C1 segment of cervical spinal cord (tissue), 14 donors: ENCODE results near the gene ALOXE3.

Experiments
- DNase-seq, 14 donors: peaks; one replicate each; lab custom pipeline; 2025; lab: John Stamatoyannopoulos, UW

Gene ALOXE3

GRCh38 chr17:8142887-8143580, 24.7 kb upstream of the ALOXE3 start:
- no peak for DNase-seq

GRCh38 chr17:8142158-8142886, 24.0 kb upstream of the ALOXE3 start:
- no peak for DNase-seq

- DNase-seq, result no peak
Observed at GRCh38 chr17:8141741-8142140, 23.4 kb upstream of the ALOXE3 start.

- DNase-seq, result no peak
Observed at GRCh38 chr17:8141045-8141444, 22.7 kb upstream of the ALOXE3 start.

- DNase-seq, result no peak
Observed at GRCh38 chr17:8140065-8141029, 22.0 kb upstream of the ALOXE3 start.

- peak; percentile 39 to 96 (median 90) for DNase-seq
Observed at GRCh38 chr17:8138672-8139371, 20.5 kb upstream of the ALOXE3 start.

- DNase-seq, result no peak
Observed at GRCh38 chr17:8138374-8138671, 20.0 kb upstream of the ALOXE3 start.

- no peak for DNase-seq
Observed at GRCh38 chr17:8137645-8138373, 19.5 kb upstream of the ALOXE3 start.

- no peak for DNase-seq
Observed at GRCh38 chr17:8133941-8134340, 15.6 kb upstream of the ALOXE3 start.

GRCh38 chr17:8133399-8133798, 15.1 kb upstream of the ALOXE3 start:
- DNase-seq, result no peak

- no peak for DNase-seq
Observed at GRCh38 chr17:8131844-8132441, 13.6 kb upstream of the ALOXE3 start.

GRCh38 chr17:8128125-8128784, 9.9 kb upstream of the ALOXE3 start:
- DNase-seq, result no peak

- peak in 4 of 14 donors; percentile 20 to 72 (median 31) for DNase-seq
Observed at GRCh38 chr17:8126491-8127066, 8.3 kb upstream of the ALOXE3 start.

GRCh38 chr17:8125947-8126490, 7.7 kb upstream of the ALOXE3 start:
- peak in 3 of 14 donors; percentile 35 to 56 (median 45) for DNase-seq

- DNase-seq, result peak; percentile 15 to 82 (median 72)
Observed at GRCh38 chr17:8125154-8125946, 7.0 kb upstream of the ALOXE3 start.

- peak in 1 of 14 donors; percentile 52 for DNase-seq
Observed at GRCh38 chr17:8124350-8125153, 6.2 kb upstream of the ALOXE3 start.

- no peak for DNase-seq
Observed at GRCh38 chr17:8123695-8124349, 5.5 kb upstream of the ALOXE3 start, which contains the start of gene HES7. TSS of gene HES7 (minus strand) at chr17:8124106. CDS start at chr17:8124084, 22 bp downstream.
